NCI-H2196 treated with DMSO at 0.1 percent for 48 hours (cell line): ENCODE data around the gene CACNA1E.
"Not testable (repeated sequence)": the region's sequence is repeated elsewhere in the genome, so short reads cannot be mapped to it uniquely, and the experiment has no call there.

ENCODE experiments used
- DNase-seq: peaks from one replicate; lab custom pipeline; 2025; ENCODE audit not compliant: unreplicated experiment; lab: John Stamatoyannopoulos, UW

CACNA1E gene

DNA sequence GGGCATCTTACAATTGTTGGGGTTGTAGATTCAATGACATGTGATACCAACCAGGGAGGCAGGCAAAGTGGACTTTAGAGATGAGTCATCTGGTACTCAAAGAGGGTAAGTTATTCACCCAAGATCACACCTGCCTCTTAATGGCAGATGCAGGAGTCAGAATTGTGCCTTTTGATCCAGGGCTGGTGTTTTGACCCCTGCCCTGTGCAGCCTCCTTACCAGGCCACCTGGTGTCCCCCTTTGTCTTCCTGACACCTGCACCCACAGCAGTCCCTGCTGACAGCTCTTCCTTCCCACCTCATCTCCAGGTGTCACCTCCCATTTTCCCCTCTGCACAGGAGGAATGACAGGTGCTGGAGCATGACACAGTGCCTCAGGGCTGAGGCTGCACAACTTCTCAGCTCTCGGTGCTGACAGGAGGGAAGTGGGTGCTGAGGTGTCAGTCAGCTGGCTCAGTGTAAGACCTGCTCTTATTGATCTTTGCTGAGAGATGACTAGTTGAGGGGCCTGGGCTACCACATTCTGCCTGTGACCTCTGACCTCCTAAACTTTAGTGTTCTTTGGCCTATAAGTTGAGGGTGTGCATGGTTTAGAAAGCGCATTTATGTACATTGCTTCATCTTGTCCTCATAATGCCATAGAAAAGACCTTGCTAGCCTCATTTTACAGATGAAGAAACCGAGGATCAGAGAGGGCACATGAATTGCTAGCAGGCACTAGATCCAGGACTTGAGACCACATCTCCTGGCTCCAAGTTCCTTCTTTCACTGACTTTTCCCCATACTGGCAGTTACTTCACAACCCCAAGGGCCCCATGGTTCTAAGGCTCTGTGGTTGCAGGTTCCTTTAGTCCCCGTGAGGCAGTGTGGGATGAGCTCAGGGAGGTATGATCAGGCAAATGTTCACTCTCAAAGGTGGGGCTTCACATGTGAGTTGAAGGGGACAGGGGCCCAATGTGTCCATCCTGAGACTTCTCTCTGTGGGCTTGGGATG is 31.3 kb downstream of the CACNA1E start:
- peak; percentile 85 for DNase-seq

- no peak for DNase-seq
Measured at GRCh38 chr1:181516706-181517105, 33.4 kb downstream of the CACNA1E start.

GRCh38 chr1:181517181-181517875 is 34.0 kb downstream of the CACNA1E start:
- no peak for DNase-seq

DNA sequence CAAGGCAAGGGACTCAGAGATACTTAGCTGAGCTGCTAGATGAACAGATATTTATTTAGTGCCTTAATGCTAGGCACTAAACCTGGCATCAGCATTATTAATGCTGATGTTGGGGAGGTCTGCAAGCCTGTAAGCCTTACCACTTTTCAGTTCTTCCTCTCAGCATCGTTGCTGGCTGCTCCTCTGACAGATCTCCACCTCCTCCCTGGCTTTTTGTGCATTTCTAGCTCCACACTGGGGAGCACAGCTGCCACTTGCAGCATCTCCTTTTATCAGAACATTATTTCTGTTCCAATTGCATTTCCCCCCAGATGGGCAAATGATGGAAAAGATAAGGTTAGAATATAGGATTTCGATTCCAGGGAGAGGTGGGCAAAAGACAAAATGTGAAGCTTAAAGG is 34.8 kb downstream of the CACNA1E start:
- DNase-seq = no peak

- DNase-seq = no peak
Measured at GRCh38 chr1:181522864-181523263, 39.5 kb downstream of the CACNA1E start.

GRCh38 chr1:181525104-181525721 is 41.9 kb downstream of the CACNA1E start:
- DNase-seq = no peak

GRCh38 chr1:181528241-181528640 is 44.9 kb downstream of the CACNA1E start:
- DNase-seq = not testable (repeated sequence)

GRCh38 chr1:181531441-181531840 is 48.1 kb downstream of the CACNA1E start:
- DNase-seq = no peak

DNA sequence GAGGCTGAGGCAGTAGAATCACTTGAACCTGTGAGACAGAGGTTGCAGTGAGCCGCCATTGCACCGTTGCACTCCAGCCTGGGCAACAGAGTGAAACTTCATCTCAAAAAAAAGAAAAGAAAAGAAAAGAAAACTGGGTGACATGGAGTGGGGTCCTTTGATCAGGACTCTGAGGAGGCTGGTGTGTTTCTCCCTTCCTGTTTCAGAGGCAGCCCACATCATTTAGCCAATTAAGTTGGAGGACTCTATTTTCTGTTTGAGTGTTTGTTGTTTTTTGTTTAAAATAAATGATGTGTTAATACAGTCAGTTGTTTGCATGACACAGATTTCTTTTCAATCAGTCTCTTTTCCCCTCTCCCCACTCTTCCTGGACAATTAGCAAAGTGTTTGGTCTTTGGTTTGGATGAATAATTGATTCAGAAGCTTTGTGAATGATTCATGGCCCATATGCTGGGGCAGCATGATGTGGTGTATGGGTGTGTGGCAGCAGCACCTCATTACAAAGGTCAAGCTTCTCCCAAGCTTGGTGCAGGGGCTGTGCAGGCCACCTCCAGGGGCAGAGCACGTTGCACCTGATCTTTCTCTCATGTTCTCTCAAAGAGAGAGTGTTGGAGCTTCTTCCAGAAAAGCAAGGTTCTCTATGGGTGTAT is 48.8 kb downstream of the CACNA1E start:
- no peak for DNase-seq

DNA sequence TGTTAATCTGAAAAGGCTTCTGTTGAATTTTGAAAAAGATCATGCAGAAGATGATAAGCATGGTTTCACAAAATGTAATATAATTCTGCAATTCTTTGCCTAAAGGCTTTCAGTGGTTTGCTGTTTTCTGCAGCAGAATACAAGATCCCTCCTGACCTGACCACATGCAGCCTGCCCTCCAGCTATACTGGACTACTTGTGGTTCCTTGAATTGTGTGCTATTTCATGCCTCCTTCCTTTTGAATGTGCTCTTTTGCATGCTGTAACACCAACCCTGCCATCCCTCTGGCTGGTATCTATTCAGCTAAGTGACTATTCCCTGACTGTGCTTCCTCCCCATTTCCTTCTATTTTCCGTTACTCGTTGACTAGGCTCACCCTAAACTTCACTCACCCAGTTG is 55.5 kb downstream of the CACNA1E start:
- DNase-seq = no peak

DNA sequence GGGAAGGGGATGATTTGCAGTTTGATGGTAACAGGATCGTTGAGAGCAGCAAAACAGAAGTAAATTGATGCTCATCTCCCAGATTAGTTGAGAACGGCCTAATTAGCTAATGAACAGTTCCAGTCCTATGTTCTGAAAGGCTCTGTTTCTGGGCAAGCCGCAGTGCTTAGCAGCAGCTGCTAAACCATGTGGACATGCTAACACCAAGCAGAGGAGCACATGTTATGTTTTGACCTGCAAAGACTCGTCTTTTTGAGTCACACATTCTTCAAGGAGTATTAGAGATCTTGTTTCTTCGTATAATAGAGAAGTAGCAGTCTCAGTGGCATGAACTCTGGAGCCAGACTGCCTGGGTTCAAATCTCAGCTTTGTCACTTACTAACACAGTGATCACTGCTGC is 58.1 kb downstream of the CACNA1E start:
- DNase-seq = no peak

- no peak for DNase-seq
Measured at GRCh38 chr1:181541947-181542346, 58.6 kb downstream of the CACNA1E start.

- DNase-seq = not testable (repeated sequence)
Measured at GRCh38 chr1:181542406-181542805, 59.1 kb downstream of the CACNA1E start.

DNA sequence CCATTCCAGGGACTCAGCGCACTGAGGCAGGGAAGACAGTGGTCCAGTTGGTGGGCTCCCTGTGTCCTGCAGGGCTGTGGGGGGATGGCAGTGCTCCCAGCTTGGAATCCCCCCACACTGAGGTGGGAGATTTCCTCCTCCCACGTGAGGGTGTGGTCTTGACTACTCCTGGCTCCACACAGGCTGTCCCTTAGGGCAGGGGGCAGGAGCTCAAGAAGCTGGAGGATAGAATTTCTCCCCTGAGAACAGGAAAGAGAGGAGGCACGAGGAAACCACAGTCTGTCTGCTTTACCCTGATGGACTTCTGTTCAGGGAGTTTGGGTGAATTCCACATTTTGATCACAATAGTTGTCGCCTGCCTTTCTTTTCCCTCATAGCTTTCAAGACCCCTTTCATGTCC is 62.1 kb downstream of the CACNA1E start:
- DNase-seq = no peak

DNA sequence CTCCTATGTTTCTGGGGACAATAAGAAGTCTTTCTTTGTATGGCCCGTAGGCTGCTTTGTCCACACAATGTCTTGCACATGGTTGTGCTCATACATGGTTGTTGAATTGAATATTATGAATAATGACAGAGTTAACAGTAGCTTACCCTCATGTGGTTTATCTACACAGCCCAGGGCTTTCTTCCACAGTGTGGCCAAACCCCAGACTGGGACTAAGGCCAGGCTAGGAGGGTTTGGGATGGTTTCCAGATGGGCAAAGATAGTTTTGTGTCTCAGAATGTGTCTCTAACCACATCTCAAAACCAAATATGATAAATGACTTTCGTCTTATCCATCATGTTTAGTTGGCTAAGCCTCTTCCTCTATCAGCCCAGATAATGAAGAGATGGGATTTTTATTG is 65.2 kb downstream of the CACNA1E start:
- DNase-seq = no peak

GRCh38 chr1:181551249-181551648 is 67.9 kb downstream of the CACNA1E start:
- no peak for DNase-seq

DNA sequence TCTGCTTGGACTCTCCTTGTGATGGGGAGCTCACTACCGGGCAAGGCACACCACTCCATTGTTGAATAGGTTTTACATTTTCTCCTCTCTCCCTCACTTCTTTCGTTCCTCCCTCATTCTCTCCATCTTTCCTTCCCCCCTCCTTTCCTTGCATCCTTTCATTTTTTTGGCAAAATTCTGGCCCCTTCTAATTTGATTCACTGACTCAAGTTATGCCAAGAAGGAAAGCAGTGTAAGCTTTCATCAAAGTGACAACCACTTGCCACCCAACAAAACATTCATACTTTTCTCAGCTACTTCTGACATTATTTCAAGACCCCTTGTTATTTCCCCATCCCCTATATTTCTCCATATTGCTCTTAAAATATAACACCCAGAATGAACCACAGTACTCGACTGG is 68.4 kb downstream of the CACNA1E start:
- no peak for DNase-seq

DNA sequence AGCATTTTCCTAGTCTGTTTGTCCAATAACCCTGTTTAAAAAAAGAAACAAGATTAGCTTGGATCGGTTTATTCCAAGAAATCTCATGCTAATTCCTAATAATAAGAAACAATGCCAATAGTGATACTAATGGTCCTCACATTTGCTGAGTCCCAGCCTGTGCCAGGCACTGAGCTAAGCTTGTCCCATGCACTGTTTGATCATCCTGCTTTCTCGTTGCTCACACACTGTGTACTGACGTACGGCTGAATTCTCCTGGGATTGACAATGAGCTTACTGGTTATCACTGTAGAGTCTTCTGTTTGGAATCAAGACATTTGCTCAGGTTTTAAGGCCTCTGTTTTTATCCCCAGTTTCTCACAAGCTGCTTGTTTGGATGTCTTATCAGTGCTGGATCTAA is 71.1 kb downstream of the CACNA1E start:
- no peak for DNase-seq

DNA sequence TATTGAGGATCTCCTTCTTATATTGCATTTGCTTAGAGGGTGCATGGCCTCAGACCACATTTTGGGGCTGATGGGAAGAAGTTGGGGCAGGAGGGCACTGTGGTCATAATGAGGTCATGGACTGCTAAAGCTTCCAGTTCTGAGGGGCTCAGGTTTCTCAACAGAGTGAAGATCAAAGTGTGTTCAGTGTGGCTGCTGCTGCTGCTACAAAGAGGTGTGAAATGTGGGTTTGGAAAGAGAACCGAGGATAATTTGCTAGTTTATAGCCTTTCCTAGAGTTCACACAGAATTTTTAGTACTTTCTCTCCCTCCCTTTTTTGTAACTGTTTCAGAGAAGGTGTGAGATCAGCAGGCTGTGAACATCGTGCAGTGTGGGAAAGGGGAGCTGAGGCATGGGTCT is 73.3 kb downstream of the CACNA1E start:
- DNase-seq = no peak

DNA sequence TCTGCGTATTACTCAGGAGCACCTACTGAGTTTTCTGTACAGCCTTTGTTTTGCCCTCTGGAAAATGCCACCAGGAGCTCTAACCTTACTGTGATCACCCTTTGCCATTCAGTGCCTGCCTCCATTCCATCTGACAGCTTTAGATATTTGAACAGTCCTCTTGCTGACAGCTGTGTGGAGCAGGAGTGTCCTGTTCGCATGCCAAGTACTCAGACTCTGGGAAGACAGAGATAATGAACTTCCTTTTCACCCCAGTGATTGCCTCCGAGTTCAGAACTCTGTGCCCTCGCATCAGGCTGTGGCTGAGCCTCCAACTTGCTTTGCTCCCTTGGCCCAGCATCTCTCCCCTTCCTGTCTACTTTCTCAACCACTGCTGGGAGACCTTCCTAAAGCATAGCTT is 74.0 kb downstream of the CACNA1E start:
- no peak for DNase-seq

DNA sequence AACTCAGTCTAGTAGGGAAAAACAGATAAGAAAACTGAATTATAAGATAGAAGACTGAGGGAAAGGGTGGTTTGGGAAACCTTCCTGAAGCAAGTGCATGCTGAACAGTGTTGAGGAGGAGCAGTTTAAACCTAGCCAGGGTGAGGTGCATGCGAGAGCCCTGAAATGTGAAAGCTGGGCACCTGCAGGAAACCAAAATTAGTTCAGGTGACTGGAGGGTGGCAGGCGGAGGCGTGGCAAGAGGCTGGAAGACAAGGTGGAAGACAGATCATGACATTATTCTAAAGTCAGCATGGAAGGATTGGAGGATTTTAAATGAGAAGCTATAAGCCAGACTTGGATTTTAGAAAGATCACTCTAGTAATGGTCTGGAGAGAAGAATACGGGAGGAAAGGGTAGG is 75.1 kb downstream of the CACNA1E start:
- DNase-seq = no peak
